DMS 273 (cell line): ENCODE results near the gene MAPRE3.

ENCODE experiments used
- DNase-seq: peaks from one replicate; lab custom pipeline; 2025; ENCODE audit not compliant: unreplicated experiment; lab: John Stamatoyannopoulos, UW

Gene MAPRE3

GRCh38 chr2:27038631-27039339 lies 68.3 kb downstream of the MAPRE3 start:
- no peak for DNase-seq

- DNase-seq, result no peak
These were observed 69.0 kb downstream of the MAPRE3 start for GRCh38 chr2:27039426-27039825.

- DNase-seq, result no peak
These were observed 69.4 kb downstream of the MAPRE3 start for GRCh38 chr2:27039871-27040270.

- DNase-seq, result no peak
These were observed 69.8 kb downstream of the MAPRE3 start for GRCh38 chr2:27040282-27040681.

GRCh38 chr2:27041752-27042151 lies 71.3 kb downstream of the MAPRE3 start:
- no peak for DNase-seq

GRCh38 chr2:27042159-27042661 lies 71.8 kb downstream of the MAPRE3 start:
- DNase-seq, result peak; percentile 15

GRCh38 chr2:27042985-27043634 lies 72.7 kb downstream of the MAPRE3 start:
- no peak for DNase-seq

GRCh38 chr2:27049422-27050280 lies 79.2 kb downstream of the MAPRE3 start:
- peak; percentile 87 for DNase-seq

GRCh38 chr2:27050281-27050995 lies 80.0 kb downstream of the MAPRE3 start:
- peak; percentile 96 for DNase-seq

- peak; percentile 95 for DNase-seq
These were observed 80.8 kb downstream of the MAPRE3 start, which contains the start of gene AGBL5 for GRCh38 chr2:27050996-27051901. Gene AGBL5 (plus strand): TSS chr2:27051668. CDS start chr2:27052959, 1,291 bp downstream.

- peak; percentile 37 for DNase-seq
These were observed 81.6 kb downstream of the MAPRE3 start for GRCh38 chr2:27051902-27052645.

- no peak for DNase-seq
These were observed 82.9 kb downstream of the MAPRE3 start for GRCh38 chr2:27053321-27053720.

- DNase-seq, result no peak
These were observed 83.3 kb downstream of the MAPRE3 start for GRCh38 chr2:27053776-27054175.

- DNase-seq, result no peak
These were observed 84.3 kb downstream of the MAPRE3 start for GRCh38 chr2:27054721-27055120.

GRCh38 chr2:27057184-27057583 lies 86.7 kb downstream of the MAPRE3 start:
- DNase-seq, result no peak

GRCh38 chr2:27058210-27058609 lies 87.8 kb downstream of the MAPRE3 start:
- no peak for DNase-seq

GRCh38 chr2:27059141-27059820 lies 88.8 kb downstream of the MAPRE3 start:
- no peak for DNase-seq

GRCh38 chr2:27060323-27060722 lies 89.9 kb downstream of the MAPRE3 start:
- no peak for DNase-seq
